Measurements from ENCODE around the gene GOLGA5.
"Not testable (repeated sequence)": the region's sequence is repeated elsewhere in the genome, so short reads cannot be mapped to it uniquely, and the experiment has no call there.

The GOLGA5 gene

DNA sequence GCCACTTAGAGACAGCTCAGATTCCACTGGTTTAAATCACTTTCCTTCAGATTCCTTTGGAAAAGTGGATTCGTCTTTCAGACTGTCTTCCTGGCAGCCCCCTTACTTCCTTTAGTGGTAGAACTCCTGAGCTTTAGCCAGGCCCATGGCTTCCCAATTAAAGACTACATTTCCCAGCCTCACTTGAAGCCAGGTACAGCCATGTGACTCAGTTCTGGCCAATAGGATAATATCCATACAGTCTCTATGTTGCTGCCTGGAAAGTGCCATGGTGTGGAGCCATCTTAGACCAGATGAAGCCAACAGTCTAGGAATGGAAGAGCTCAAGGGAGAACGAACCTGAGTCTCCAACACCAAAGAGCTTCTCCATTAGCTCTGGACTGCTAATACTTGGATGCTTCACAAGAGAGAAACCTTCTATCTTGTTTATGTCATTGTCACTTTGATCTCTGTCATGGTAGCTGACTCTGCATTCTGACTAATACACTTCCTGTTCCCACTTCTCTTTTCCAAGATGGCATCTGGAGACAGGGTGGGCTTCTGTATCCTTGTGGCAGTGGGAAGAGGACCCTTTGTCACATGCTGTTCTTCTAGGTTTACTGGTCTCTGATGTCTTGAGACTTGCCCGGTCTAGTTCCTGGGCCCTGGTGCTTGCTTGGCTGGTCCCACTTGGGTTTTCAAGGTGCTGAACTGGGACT, 15.1 kb upstream of the GOLGA5 start:
- DNase-seq = not testable (repeated sequence)

- DNase-seq = no peak
Measured at GRCh38 chr14:92780444-92781232, 13.5 kb upstream of the GOLGA5 start.

- DNase-seq = no peak
Measured at GRCh38 chr14:92781350-92781749, 12.8 kb upstream of the GOLGA5 start.

- DNase-seq = peak; percentile 77
Measured at GRCh38 chr14:92783813-92784431, 10.2 kb upstream of the GOLGA5 start.

- no peak for DNase-seq
Measured at GRCh38 chr14:92785667-92786426, 8.3 kb upstream of the GOLGA5 start.

DNA sequence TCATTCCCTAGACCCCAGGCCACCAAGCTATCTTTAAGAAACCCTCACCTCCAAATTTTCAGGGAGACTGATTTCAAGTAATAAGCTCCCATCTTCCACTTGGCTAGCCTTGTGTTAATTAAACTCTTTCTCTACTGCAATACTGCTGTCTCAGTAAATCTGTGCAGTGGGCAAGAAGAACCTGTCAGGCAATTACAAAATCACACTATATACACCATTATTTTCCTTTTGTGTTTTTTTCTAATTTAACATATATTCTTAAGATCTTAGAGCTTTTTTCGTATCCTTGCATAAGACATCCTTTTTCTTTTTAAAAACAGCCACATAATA, 7.7 kb upstream of the GOLGA5 start:
- no peak for DNase-seq

DNA sequence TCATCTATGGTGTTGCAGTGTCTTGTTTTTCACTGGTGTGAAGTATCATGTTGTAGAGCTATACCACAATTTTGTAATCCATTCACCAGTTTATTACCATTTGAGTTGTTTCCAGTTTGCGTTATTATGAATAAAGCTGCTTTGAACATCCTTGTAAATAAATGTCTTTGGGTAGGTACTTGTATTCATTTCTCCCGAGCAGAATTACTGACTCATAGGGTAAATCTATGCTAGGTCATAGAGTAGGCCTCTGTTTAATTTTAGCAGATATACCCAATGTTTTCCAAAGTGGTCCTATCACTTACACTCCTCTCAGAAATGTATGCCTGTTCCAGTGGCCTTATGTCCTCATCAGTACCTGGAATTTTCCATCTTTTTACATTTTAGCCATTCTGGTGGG, 6.6 kb upstream of the GOLGA5 start:
- DNase-seq = no peak

- no peak for DNase-seq
Measured at GRCh38 chr14:92789457-92790089, 4.5 kb upstream of the GOLGA5 start.

DNA sequence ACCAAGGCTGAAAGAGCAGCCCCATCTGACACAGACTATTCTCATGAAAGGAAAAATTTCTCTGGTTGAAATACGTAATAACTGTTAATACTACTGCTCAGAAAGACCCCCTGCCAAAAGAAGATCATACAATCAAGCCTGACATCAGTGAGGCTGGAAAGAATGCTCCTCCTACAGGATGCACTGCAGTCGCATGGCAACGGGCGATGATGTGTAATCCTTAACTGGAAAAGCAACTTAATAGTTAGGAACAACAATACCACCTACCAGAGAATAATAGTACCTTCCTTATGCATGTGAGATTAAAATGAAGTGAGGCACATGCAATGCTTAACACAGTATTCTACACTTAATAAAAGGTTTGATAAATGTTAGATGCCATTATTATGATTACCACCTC, 1.2 kb upstream of the GOLGA5 start:
- no peak for DNase-seq

DNA sequence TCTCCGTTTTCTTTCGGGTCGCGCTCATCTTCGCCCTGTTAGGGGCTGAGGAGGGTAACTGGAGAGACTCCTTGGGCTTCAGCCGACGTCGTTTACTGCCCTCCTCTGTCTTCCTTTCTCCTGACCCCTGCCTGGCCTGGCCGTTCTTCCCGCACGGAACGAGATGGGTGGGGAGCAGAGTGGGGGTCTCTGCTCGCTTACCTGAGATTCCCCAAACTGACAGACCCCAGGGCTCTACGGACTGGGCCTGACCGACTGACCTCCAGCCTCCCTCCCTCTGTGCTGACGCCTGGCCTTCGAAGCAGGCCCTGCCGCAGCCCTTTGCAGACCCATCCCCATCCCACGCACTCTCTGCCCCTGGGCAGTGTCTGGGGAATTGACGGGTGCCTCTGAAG, 439 bp downstream of the GOLGA5 start:
- DNase-seq = no peak

DNA sequence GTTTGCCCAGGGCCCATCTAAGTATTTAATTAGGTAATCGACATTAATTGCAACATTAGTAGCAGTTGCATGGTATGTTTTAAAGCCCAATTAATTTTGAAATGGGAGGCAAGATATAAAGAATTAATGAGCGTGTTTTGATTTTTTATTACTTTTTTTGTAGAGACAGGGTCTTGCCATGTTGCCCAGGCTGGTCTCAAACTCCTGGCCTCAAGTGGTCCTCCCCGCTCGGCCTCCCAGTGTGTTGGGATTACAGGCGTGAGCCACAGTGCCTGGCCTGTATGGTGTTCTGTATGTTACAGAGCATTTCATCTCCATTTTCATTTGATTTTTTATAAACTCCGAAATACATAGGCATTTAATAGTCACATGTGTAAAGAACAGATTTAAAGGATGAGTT, 856 bp downstream of the GOLGA5 start:
- DNase-seq = no peak

- DNase-seq = no peak
Measured at GRCh38 chr14:92797935-92798653, 4.0 kb downstream of the GOLGA5 start.

DNA sequence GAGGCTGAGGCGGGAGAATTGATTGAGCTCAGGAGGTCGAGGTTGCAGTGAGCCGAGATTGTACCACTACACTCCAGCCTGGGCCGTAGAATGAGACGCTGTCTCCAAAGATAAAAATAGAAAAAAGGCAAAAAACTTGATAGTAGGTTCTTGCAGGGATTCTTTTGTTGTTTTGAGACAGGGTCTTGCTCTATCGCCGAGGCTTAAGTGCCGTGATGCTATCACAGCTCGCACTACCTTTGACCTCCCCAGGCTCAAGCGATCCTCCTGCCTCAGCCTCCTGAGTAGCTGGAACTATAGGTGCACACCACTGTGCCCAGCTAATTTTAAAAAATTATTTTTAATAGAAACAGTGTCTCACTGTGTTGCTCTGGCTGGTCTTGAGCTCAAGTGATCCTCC, 4.7 kb downstream of the GOLGA5 start:
- DNase-seq = no peak

DNA sequence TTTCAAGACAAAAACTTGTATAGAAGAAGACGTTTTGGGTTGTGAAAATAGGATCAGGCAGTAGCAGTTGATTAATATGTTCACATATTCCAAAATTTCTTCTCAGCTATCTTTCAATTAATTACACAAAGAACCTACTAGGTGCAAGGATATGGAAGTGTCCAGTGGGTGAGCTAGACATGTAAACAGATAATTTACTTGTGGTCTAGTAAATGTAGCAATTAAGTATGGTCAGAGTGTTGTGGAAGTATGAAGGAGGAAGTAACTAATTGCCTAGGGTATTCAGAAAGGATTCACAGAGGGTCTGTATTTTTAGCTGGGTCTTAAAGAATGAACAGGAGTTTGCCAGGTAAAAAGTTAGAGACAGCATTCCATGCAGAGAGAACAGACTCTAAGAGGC, 5.9 kb downstream of the GOLGA5 start:
- DNase-seq = no peak

DNA sequence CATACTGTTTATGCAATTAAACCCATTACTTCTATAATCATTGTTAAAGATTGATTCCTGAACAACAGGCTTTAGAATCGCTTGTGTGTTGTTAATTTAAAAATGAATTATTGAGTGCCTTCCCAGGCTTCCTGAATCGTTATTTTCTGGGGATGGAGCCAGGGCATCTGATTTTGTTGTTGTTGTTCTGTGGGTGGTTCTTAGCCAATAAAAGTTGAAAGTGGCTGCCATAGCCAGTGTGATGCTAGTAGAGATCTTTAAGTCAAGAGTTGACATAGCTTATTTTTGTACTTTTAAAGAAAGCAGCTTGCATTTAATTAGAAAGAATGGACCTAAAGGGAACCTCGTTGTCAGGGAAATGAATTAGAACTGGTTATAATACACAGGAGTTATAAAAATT, 6.4 kb downstream of the GOLGA5 start:
- DNase-seq = no peak

DNA sequence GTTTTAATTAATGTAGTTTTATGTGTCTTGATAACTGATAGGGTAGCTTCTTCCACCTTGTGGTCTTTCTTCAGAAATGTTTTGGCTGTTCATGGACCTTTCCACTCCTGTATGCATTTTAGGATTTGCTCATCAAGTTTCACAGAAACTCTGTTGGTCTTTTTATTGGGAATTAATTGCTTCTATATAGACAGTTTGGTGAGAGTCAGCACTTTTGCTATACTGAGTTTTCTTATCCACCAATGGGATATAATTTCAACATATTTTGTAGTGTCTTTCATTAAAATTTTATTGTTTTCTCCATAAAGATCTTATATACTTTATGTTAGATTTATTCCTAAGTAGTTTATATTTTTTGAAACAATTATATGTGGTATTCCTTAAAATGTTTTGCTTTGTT, 7.8 kb downstream of the GOLGA5 start:
- DNase-seq = no peak

GRCh38 chr14:92802678-92803077, 8.6 kb downstream of the GOLGA5 start:
- DNase-seq = no peak

DNA sequence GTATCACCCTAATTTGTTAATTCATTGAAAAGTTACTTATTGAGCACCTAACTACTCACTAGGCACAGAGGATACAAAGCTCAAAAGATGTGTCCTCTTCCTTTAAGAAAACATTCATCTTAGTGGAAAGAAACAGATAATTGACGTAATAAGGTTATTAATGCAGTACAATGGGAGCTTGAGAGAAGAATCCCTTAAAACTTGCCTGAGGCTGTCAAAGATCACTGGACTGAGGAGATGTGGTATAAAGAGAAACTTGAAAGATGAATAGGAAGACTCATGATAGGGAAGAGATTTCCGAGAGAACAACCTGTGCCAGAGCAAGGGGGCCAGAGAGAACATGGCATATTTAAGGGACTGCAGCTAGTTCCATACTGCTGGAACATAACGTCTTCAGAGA, 19.1 kb downstream of the GOLGA5 start:
- no peak for DNase-seq

DNA sequence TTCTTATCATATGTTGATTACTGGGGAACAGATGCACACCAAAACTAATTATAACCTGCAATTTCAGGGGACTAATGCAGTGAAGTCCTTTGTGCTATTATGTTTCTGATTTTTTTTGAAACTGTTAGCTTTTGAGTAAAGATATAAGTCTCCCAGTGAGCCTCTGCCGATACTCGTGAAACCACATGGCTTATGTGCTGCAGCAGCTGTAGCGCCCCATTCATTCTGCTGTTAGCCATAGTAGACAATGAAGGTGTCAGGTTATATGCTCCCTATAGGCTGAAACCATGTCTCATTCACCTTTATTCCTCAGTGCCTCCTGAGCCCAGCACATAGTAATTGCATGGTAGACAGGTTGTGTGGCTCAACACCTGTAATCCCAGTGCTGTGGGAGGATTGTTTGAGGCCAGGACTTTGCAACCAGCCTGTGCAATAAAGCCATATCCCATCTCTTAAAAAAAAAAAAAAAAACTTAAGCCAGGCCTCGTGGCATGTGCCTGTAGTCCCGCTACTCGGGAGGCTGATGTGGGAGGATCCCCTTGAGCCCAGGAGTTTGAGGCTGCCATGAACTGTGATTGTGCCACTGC, 25.0 kb downstream of the GOLGA5 start:
- no peak for DNase-seq

- DNase-seq = not testable (repeated sequence)
Measured at GRCh38 chr14:92819680-92820535, 25.8 kb downstream of the GOLGA5 start.

GRCh38 chr14:92820536-92820840, 26.4 kb downstream of the GOLGA5 start:
- not testable (repeated sequence) for DNase-seq
